GM19239 (cell line): ENCODE results near the gene KLLN.
A peak's percentile ranks its signal among the peaks of the same experiment; 100 is the strongest.
"Not testable (repeated sequence)": the region's sequence is repeated elsewhere in the genome, so short reads cannot be mapped to it uniquely, and the experiment has no call there.

Source experiments
- DNase-seq: peaks from one replicate; pipeline ENCODE4 v3.0.0; 2011; ENCODE audit warnings: low spot score; ENCODE audit not compliant: insufficient read length
- FAIRE-seq: peaks from 2 replicates; lab custom pipeline; 2011; peaks lifted over from hg19 to GRCh38; lab: Jason Lieb, UNC

The KLLN gene

GRCh38 chr10:87844837-87845623 is 18.3 kb downstream of the KLLN start:
- FAIRE-seq (no peak), DNase-seq (no peak)

- FAIRE-seq (no peak), DNase-seq (no peak)
Observed at GRCh38 chr10:87843714-87844113, 19.6 kb downstream of the KLLN start.

- FAIRE-seq: no peak
Observed at GRCh38 chr10:87842776-87843497, 20.4 kb downstream of the KLLN start.

GRCh38 chr10:87842220-87842641 is 21.1 kb downstream of the KLLN start:
- no peak for FAIRE-seq

More at GRCh38 chr10:87842776-87843497, 20.4 kb downstream of the KLLN start:
- DNase-seq: no peak

GRCh38 chr10:87841186-87841585 is 22.1 kb downstream of the KLLN start:
- no peak for DNase-seq
- no peak for FAIRE-seq

More at GRCh38 chr10:87842220-87842641, 21.1 kb downstream of the KLLN start:
- DNase-seq: no peak

- DNase-seq (no peak), FAIRE-seq (no peak)
Observed at GRCh38 chr10:87838650-87839049, 24.7 kb downstream of the KLLN start.

GRCh38 chr10:87837445-87837844 is 25.9 kb downstream of the KLLN start:
- DNase-seq (no peak), FAIRE-seq (peak; percentile 94)

GRCh38 chr10:87836098-87836497 is 27.2 kb downstream of the KLLN start:
- DNase-seq (no peak), FAIRE-seq (peak; percentile 78)

- DNase-seq (no peak), FAIRE-seq (peak; percentile 37)
Observed at GRCh38 chr10:87829986-87830729, 33.2 kb downstream of the KLLN start.

- DNase-seq, FAIRE-seq: not testable (repeated sequence)
Observed at GRCh38 chr10:87829051-87829450, 34.3 kb downstream of the KLLN start.

GRCh38 chr10:87827681-87828080 is 35.7 kb downstream of the KLLN start:
- peak; percentile 31 for FAIRE-seq
- no peak for DNase-seq

GRCh38 chr10:87826653-87827052 is 36.7 kb downstream of the KLLN start:
- no peak for FAIRE-seq
- DNase-seq: no peak

GRCh38 chr10:87819289-87819585 is 44.1 kb downstream of the KLLN start:
- DNase-seq: no peak
- FAIRE-seq: no peak

GRCh38 chr10:87818505-87819288 is 44.6 kb downstream of the KLLN start:
- DNase-seq (peak; percentile 5), FAIRE-seq (no peak)

- DNase-seq (peak; percentile 56), FAIRE-seq (peak; percentile 99)
Observed at GRCh38 chr10:87817609-87818504, 45.5 kb downstream of the KLLN start, which contains the start of gene ATAD1. TSS of gene ATAD1 (minus strand) at chr10:87818226. CDS start at chr10:87814599, 3,627 bp downstream.

GRCh38 chr10:87816898-87817608 is 46.3 kb downstream of the KLLN start:
- DNase-seq (no peak), FAIRE-seq (peak; percentile 83)

GRCh38 chr10:87816163-87816897 is 47.0 kb downstream of the KLLN start:
- peak; percentile 83 for FAIRE-seq
- DNase-seq: no peak
